H9 (cell line): Measurements from ENCODE around the gene CYTH4. TPM values are rescaled to one million over a fixed set of nuclear protein-coding genes. Genes with fewer than 3 reads are reported as not detected.

ENCODE experiments used
- DNase-seq: peaks from one replicate; pipeline ENCODE4 v3.0.0-alpha.2; 2017
- H2AFZ ChIP-seq: one replicate; pipeline ENCODE4 v1.6.1; 2013; ENCODE audit warnings: mild to moderate bottlenecking, low read length, control low read depth, moderate library complexity
- H2AK5ac ChIP-seq: 2 replicates; pipeline ENCODE4 v1.6.1; 2013; ENCODE audit warnings: low read length, control low read depth, mixed read lengths; ENCODE audit not compliant: insufficient read length
- H2BK120ac ChIP-seq: one replicate; pipeline ENCODE4 v1.6.1; 2013; ENCODE audit warnings: low read depth, mild to moderate bottlenecking, low read length, control low read depth, inconsistent platforms; ENCODE audit not compliant: poor library complexity, severe bottlenecking
- H2BK12ac ChIP-seq: 2 replicates; pipeline ENCODE4 v1.6.1; 2013; ENCODE audit warnings: low read length, control low read depth, mixed read lengths, low read depth; ENCODE audit not compliant: insufficient read length
- H2BK15ac ChIP-seq: 2 replicates; pipeline ENCODE4 v1.6.1; 2013; ENCODE audit warnings: low read depth, low read length, control low read depth
- H2BK20ac ChIP-seq: one replicate; pipeline ENCODE4 v1.6.1; 2013; ENCODE audit warnings: low read depth, mild to moderate bottlenecking, low read length, control low read depth, inconsistent platforms; ENCODE audit not compliant: poor library complexity, severe bottlenecking
- H2BK5ac ChIP-seq: 2 replicates; pipeline ENCODE4 v1.6.1; 2013; ENCODE audit warnings: low read length, control low read depth, mixed read lengths; ENCODE audit not compliant: insufficient read length
- H3K14ac ChIP-seq: 2 replicates; pipeline ENCODE4 v1.6.1; 2013; ENCODE audit warnings: low read length, control low read depth; ENCODE audit not compliant: insufficient read depth
- H3K18ac ChIP-seq: 2 replicates; pipeline ENCODE4 v1.6.1; 2013; ENCODE audit warnings: low read depth, mild to moderate bottlenecking, mixed read lengths, low read length, control low read depth; ENCODE audit not compliant: insufficient read length
- H3K23ac ChIP-seq: 2 replicates; pipeline ENCODE4 v1.6.1; 2013; ENCODE audit warnings: low read length, control low read depth, mixed read lengths, low read depth; ENCODE audit not compliant: insufficient read length
- H3K23me2 ChIP-seq: 2 replicates; pipeline ENCODE4 v1.6.1; 2013; ENCODE audit warnings: low read depth, mild to moderate bottlenecking, mixed read lengths, low read length, control low read depth; ENCODE audit not compliant: insufficient read length, poor library complexity, severe bottlenecking
- H3K27ac ChIP-seq: 2 replicates; pipeline ENCODE4 v1.5.1; 2013; ENCODE audit warnings: low read length, control low read depth, mixed read lengths, low read depth; ENCODE audit not compliant: insufficient read length
- H3K27me3 ChIP-seq: 2 replicates; pipeline ENCODE4 v1.6.1; 2013; ENCODE audit warnings: low read length, control low read depth, inconsistent platforms; ENCODE audit not compliant: insufficient read depth
- H3K4ac ChIP-seq: 2 replicates; pipeline ENCODE4 v1.6.1; 2013; ENCODE audit warnings: low read depth, mild to moderate bottlenecking, control low read depth, inconsistent platforms, low read length, moderate library complexity
- H3K4me1 ChIP-seq: 2 replicates; pipeline ENCODE4 v1.6.1; 2013; ENCODE audit warnings: low read length, control low read depth, inconsistent platforms; ENCODE audit not compliant: insufficient read depth
- H3K4me2 ChIP-seq: 2 replicates; pipeline ENCODE4 v1.6.1; 2013; ENCODE audit warnings: low read length, control low read depth, mixed read lengths; ENCODE audit not compliant: insufficient read length, insufficient read depth
- H3K56ac ChIP-seq: 2 replicates; pipeline ENCODE4 v1.6.1; 2013; ENCODE audit warnings: low read depth, mild to moderate bottlenecking, mixed read lengths, low read length, control low read depth; ENCODE audit not compliant: insufficient read length
- H3K79me1 ChIP-seq: 2 replicates; pipeline ENCODE4 v1.6.1; 2013; ENCODE audit warnings: low read depth, mild to moderate bottlenecking, moderate library complexity, low read length, control low read depth, inconsistent platforms; ENCODE audit not compliant: insufficient read depth, poor library complexity, severe bottlenecking
- H3K79me2 ChIP-seq: 2 replicates; pipeline ENCODE4 v1.6.1; 2013; ENCODE audit warnings: low read length, control low read depth, inconsistent platforms; ENCODE audit not compliant: insufficient read depth
- H3K9ac ChIP-seq: 2 replicates; pipeline ENCODE4 v1.6.1; 2013; ENCODE audit warnings: low read length, control low read depth, mixed read lengths; ENCODE audit not compliant: insufficient read length; ENCODE audit errors: extremely low read depth
- H3K9me3 ChIP-seq: one replicate; pipeline ENCODE4 v1.6.1; 2013; ENCODE audit warnings: low read depth, low read length, inconsistent platforms; ENCODE audit not compliant: control insufficient read depth
- H3T11ph ChIP-seq: one replicate; pipeline ENCODE4 v1.6.1; 2013; ENCODE audit warnings: mild to moderate bottlenecking, low read length, control low read depth, inconsistent platforms
- H4K20me1 ChIP-seq: one replicate; pipeline ENCODE4 v1.6.1; 2013; ENCODE audit not compliant: control insufficient read depth, insufficient read length, insufficient read depth
- H4K5ac ChIP-seq: 2 replicates; pipeline ENCODE4 v1.6.1; 2013; ENCODE audit warnings: low read depth, mild to moderate bottlenecking, mixed read lengths, low read length, control low read depth; ENCODE audit not compliant: insufficient read length
- H4K8ac ChIP-seq: replicated peaks from 2 replicates; pipeline ENCODE4 v1.6.1; 2013; ENCODE audit warnings: low read length, control low read depth, mixed read lengths, low read depth; ENCODE audit not compliant: insufficient read length
- H4K91ac ChIP-seq: 2 replicates; pipeline ENCODE4 v1.6.1; 2013; ENCODE audit warnings: low read depth, mild to moderate bottlenecking, moderate library complexity, mixed read lengths, low read length, control low read depth; ENCODE audit not compliant: insufficient read length
- H3K27ac Mint-ChIP-seq, 3 experiments: 2 replicates in 2 of 3; 3 replicates in 1 of 3; pipeline ENCODE4 v1.8.0; 2020 to 2021; ENCODE audit warnings: mixed read lengths in 3 of 3, mild to moderate bottlenecking in 1 of 3, moderate library complexity in 1 of 3
- H3K27me3 Mint-ChIP-seq: 2 replicates; pipeline ENCODE4 v1.8.0; 2021; ENCODE audit warnings: low read depth, mild to moderate bottlenecking, moderate library complexity, mixed read lengths
- H3K36me3 Mint-ChIP-seq, 3 experiments: 2 replicates in 2 of 3; 3 replicates in 1 of 3; pipeline ENCODE4 v1.8.0; 2020 to 2021; ENCODE audit warnings: low read depth in 3 of 3, mixed read lengths in 3 of 3; ENCODE audit not compliant: insufficient read depth in 1 of 3
- H3K4me1 Mint-ChIP-seq, 2 experiments: 2 replicates each; pipeline ENCODE4 v1.8.0; 2020; ENCODE audit warnings: mixed read lengths in 2 of 2
- H3K4me3 Mint-ChIP-seq, 2 experiments: 2 replicates in 1 of 2; 3 replicates in 1 of 2; pipeline ENCODE4 v1.8.0; 2020 to 2021; ENCODE audit warnings: mild to moderate bottlenecking in 2 of 2, mixed read lengths in 2 of 2, moderate library complexity in 1 of 2
- H3K9me3 Mint-ChIP-seq, 2 experiments: 2 replicates in 1 of 2; 3 replicates in 1 of 2; pipeline ENCODE4 v1.8.0; 2020; ENCODE audit warnings: mild to moderate bottlenecking in 2 of 2, mixed read lengths in 2 of 2, moderate library complexity in 1 of 2
- WGBS: extraction: QIAGEN DNeasy Blood & Tissue Kit; methylation state at CpG from one replicate; pipeline ENCODE4 v1.1.7; 2013; ENCODE audit warnings: missing lambda C conversion rate, low lambda C conversion rate, mixed read lengths; ENCODE audit not compliant: insufficient read length; ENCODE audit errors: extremely low coverage; 5-methylcytosine and 5-hydroxymethylcytosine counted together
- total RNA-seq: library from RNA; stranded (reverse); gene quantifications from 2 replicates; pipeline ENCODE4 v1.2.1, GENCODE V29; 2021
- TF ChIP-seq, protein P1 (sequence below): fragments of 200-600 bp; sonication (generic); conservative IDR thresholded peaks from 3 replicates; pipeline ENCODE4 v1.8.0; 2021; ENCODE audit warnings: antibody characterized with exemption, mild to moderate bottlenecking

Gene CYTH4
- total RNA-seq, 1 experiment from 2014 or later = not detected

- peaks cover 0 to 4% of the 10 kb centered on the region in 2 experiments; a peak in 1 of 5 replicates for H3K9me3 Mint-ChIP-seq
- H3K4me1 ChIP-seq = peaks cover 3% of the 10 kb centered on the region; the same call in 1 of the 2 replicates
- no peak overlapping the region for H2BK20ac ChIP-seq
- H3K4me1 Mint-ChIP-seq = peaks cover 45 to 67% of the 10 kb centered on the region in 2 experiments
- peak overlapping the region in 1 of 2 experiments; percentile 33; a peak in 3 of 5 replicates for H3K4me3 Mint-ChIP-seq
- no peaks in the 10 kb centered on the region for H3K36me3 Mint-ChIP-seq
- H4K91ac ChIP-seq = no peak overlapping the region
- H2BK15ac ChIP-seq = no peak overlapping the region
- H4K8ac ChIP-seq = no peak overlapping the region
- no peak overlapping the region for H3T11ph ChIP-seq
- no peak overlapping the region for H3K4me2 ChIP-seq
- H3K9me3 ChIP-seq = no peaks in the 10 kb centered on the region
- no peak overlapping the region for H3K18ac ChIP-seq
- no peak overlapping the region for H2BK5ac ChIP-seq
- no peak overlapping the region for H3K27ac ChIP-seq
- no peak overlapping the region for H3K4ac ChIP-seq
- no peaks in the 10 kb centered on the region for H4K20me1 ChIP-seq
- WGBS = no CpG with 5 or more reads among the region's 31 CpGs
- TF ChIP-seq, protein P1, sequence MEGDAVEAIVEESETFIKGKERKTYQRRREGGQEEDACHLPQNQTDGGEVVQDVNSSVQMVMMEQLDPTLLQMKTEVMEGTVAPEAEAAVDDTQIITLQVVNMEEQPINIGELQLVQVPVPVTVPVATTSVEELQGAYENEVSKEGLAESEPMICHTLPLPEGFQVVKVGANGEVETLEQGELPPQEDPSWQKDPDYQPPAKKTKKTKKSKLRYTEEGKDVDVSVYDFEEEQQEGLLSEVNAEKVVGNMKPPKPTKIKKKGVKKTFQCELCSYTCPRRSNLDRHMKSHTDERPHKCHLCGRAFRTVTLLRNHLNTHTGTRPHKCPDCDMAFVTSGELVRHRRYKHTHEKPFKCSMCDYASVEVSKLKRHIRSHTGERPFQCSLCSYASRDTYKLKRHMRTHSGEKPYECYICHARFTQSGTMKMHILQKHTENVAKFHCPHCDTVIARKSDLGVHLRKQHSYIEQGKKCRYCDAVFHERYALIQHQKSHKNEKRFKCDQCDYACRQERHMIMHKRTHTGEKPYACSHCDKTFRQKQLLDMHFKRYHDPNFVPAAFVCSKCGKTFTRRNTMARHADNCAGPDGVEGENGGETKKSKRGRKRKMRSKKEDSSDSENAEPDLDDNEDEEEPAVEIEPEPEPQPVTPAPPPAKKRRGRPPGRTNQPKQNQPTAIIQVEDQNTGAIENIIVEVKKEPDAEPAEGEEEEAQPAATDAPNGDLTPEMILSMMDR = no peak
- H2BK12ac ChIP-seq = no peak overlapping the region
- H3K9ac ChIP-seq = no peak overlapping the region
- H3K27me3 Mint-ChIP-seq = peaks cover 30% of the 10 kb centered on the region
- no peak overlapping the region for H3K56ac ChIP-seq
- no peaks in the 10 kb centered on the region for H3K23me2 ChIP-seq
- no peak for DNase-seq
- no peak overlapping the region for H2BK120ac ChIP-seq
- peak overlapping the region; percentile 4; the same call in 1 of the 2 replicates for H3K14ac ChIP-seq
- H2AK5ac ChIP-seq = no peak overlapping the region
- no peak overlapping the region for H4K5ac ChIP-seq
- no peaks in the 10 kb centered on the region for H3K79me2 ChIP-seq
- H2AFZ ChIP-seq = no peak overlapping the region
- peak overlapping the region; percentile 12 to 49 (median 17); a peak in 2 of 7 replicates for H3K27ac Mint-ChIP-seq
- no peaks in the 10 kb centered on the region for H3K79me1 ChIP-seq
- H3K27me3 ChIP-seq = no peaks in the 10 kb centered on the region
- no peak overlapping the region for H3K23ac ChIP-seq
Observed at GRCh38 chr22:37302674-37303555, 20.6 kb downstream of the CYTH4 start.
